ENCODE data around the gene LARGE1.

LARGE1 gene

GRCh38 chr22:33707581-33707980, 212.7 kb downstream of the LARGE1 start:
- DNase-seq = no peak

GRCh38 chr22:33706100-33706499, 214.2 kb downstream of the LARGE1 start:
- DNase-seq = no peak

GRCh38 chr22:33699176-33699575, 221.1 kb downstream of the LARGE1 start:
- no peak for DNase-seq

GRCh38 chr22:33697640-33698039, 222.6 kb downstream of the LARGE1 start:
- no peak for DNase-seq

GRCh38 chr22:33691057-33691630, 229.1 kb downstream of the LARGE1 start:
- no peak for DNase-seq

- no peak for DNase-seq
Measured at GRCh38 chr22:33688903-33689302, 231.4 kb downstream of the LARGE1 start.

GRCh38 chr22:33687464-33687863, 232.8 kb downstream of the LARGE1 start:
- no peak for DNase-seq

- no peak for DNase-seq
Measured at GRCh38 chr22:33684087-33684486, 236.2 kb downstream of the LARGE1 start.

- DNase-seq = no peak
Measured at GRCh38 chr22:33682927-33683326, 237.3 kb downstream of the LARGE1 start.

- no peak for DNase-seq
Measured at GRCh38 chr22:33680632-33681031, 239.6 kb downstream of the LARGE1 start.

- no peak for DNase-seq
Measured at GRCh38 chr22:33678523-33678922, 241.8 kb downstream of the LARGE1 start.

- DNase-seq = no peak
Measured at GRCh38 chr22:33677536-33677935, 242.7 kb downstream of the LARGE1 start.

GRCh38 chr22:33674357-33674756, 245.9 kb downstream of the LARGE1 start:
- DNase-seq = no peak

- DNase-seq = no peak
Measured at GRCh38 chr22:33669746-33670145, 250.5 kb downstream of the LARGE1 start.

- DNase-seq = no peak
Measured at GRCh38 chr22:33666961-33667619, 253.2 kb downstream of the LARGE1 start.

- DNase-seq = no peak
Measured at GRCh38 chr22:33666279-33666960, 253.9 kb downstream of the LARGE1 start.

GRCh38 chr22:33659448-33659847, 260.8 kb downstream of the LARGE1 start:
- DNase-seq = no peak

- DNase-seq = no peak
Measured at GRCh38 chr22:33658775-33659174, 261.5 kb downstream of the LARGE1 start.

- DNase-seq = no peak
Measured at GRCh38 chr22:33657670-33658069, 262.6 kb downstream of the LARGE1 start.

GRCh38 chr22:33656808-33657628, 263.3 kb downstream of the LARGE1 start:
- DNase-seq = no peak

GRCh38 chr22:33654173-33654895, 265.9 kb downstream of the LARGE1 start:
- no peak for DNase-seq

GRCh38 chr22:33653532-33654063, 266.7 kb downstream of the LARGE1 start:
- DNase-seq = no peak

- no peak for DNase-seq
Measured at GRCh38 chr22:33652615-33653014, 267.7 kb downstream of the LARGE1 start.
